Left ventricle myocardium inferior (tissue), 1 donor: Measurements from ENCODE around the gene WNT8A. TPM values are rescaled to one million over a fixed set of nuclear protein-coding genes. Genes with fewer than 3 reads are reported as not detected.
"Not testable (repeated sequence)": the region's sequence is repeated elsewhere in the genome, so short reads cannot be mapped to it uniquely, and the experiment has no call there.

Source experiments
- DNase-seq: peaks from one replicate; pipeline ENCODE4 v3.0.0-alpha.2; 2020
- H3K27ac ChIP-seq: fragments of 200-600 bp; replicated peaks from 2 replicates; pipeline ENCODE4 v1.8.0; 2021
- H3K27me3 ChIP-seq: fragments of 200-600 bp; 2 replicates; pipeline ENCODE4 v1.8.0; 2021; ENCODE audit warnings: low read depth
- H3K36me3 ChIP-seq: fragments of 200-600 bp; 2 replicates; pipeline ENCODE4 v1.8.0; 2021
- H3K4me1 ChIP-seq: fragments of 200-600 bp; 2 replicates; pipeline ENCODE4 v1.8.0; 2021
- H3K4me3 ChIP-seq: fragments of 200-600 bp; 2 replicates; pipeline ENCODE4 v1.8.0; 2021; ENCODE audit warnings: mild to moderate bottlenecking, moderate library complexity
- H3K9me3 ChIP-seq: fragments of 200-600 bp; replicated peaks from 2 replicates; pipeline ENCODE4 v1.8.0; 2021
- intact Hi-C: fragments of 100-400 bp; cut with micrococcal nuclease; formaldehyde crosslinking; loops from one replicate; pipeline ENCODE4 v1.11.0; 2022
- total RNA-seq: library from RNA; stranded (reverse); fragmentation: NEBNext Ultra II Directional; extraction: Animal tissue kit (Norgen Biotek cat#: 25700); gene quantifications from one replicate; pipeline ENCODE4 v1.2.1, GENCODE V29; 2021
- TF ChIP-seq, protein P1 (sequence below): fragments of 200-600 bp; IDR thresholded peaks from 2 replicates; pipeline ENCODE4 v1.8.0; 2021; ENCODE audit warnings: antibody characterized with exemption, mild to moderate bottlenecking, borderline replicate concordance
- donor health status: DM: no; HTN: yes; CAD: no; lungs with severe emphysema.

Gene WNT8A
- total RNA-seq, 1 donor from 2014 or later = not detected

DNA sequence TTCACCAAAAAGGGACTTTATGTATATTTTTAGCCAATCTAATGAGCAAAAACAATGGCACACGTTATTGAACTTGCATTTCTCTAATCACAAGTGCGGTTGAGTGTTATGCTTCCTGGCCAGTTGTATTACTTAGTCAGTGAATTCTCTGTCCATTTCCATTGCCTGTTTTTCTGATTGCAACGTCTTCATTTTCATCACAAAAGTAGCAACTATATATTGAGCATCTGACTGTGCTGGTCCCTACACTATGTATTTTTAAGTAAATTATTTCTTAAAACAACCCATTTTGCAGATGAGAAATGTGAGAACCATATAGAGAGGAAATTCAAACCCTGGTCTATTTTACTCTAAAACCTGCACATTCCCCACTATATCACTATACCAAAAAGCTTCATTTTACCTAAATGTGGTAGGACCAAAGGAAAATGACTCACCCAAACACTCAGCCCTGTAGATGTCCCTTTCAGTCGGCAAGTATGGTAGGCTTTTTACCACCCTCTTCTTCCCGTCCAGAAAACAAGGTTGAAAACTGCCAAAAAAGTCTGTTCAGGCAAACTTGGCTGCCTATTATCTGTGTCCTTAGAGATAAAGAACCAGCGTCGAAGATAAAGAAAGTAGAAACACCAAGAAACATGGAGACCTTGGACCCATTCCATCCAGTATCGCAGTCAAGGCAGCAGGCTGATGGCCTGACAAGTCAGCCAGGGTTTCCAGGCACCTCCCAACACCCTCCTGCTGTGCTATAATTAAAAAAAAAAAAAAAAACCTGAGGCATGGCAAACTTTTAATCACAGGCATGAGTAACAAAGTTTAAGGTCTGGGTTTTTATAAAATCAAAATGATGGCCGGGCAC lies 32.2 kb upstream of the WNT8A start:
- H3K27ac ChIP-seq = peak overlapping the region; percentile 69
- H3K4me1 ChIP-seq = peaks cover 7% of the 10 kb centered on the region
- TF ChIP-seq, protein P1, sequence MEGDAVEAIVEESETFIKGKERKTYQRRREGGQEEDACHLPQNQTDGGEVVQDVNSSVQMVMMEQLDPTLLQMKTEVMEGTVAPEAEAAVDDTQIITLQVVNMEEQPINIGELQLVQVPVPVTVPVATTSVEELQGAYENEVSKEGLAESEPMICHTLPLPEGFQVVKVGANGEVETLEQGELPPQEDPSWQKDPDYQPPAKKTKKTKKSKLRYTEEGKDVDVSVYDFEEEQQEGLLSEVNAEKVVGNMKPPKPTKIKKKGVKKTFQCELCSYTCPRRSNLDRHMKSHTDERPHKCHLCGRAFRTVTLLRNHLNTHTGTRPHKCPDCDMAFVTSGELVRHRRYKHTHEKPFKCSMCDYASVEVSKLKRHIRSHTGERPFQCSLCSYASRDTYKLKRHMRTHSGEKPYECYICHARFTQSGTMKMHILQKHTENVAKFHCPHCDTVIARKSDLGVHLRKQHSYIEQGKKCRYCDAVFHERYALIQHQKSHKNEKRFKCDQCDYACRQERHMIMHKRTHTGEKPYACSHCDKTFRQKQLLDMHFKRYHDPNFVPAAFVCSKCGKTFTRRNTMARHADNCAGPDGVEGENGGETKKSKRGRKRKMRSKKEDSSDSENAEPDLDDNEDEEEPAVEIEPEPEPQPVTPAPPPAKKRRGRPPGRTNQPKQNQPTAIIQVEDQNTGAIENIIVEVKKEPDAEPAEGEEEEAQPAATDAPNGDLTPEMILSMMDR = no peak
- intact Hi-C loops = no loop called here
- peak overlapping the region; percentile 58 for H3K4me3 ChIP-seq
- DNase-seq = no peak
- H3K36me3 ChIP-seq = no peaks in the 10 kb centered on the region
- no peaks in the 10 kb centered on the region for H3K9me3 ChIP-seq
- no peaks in the 10 kb centered on the region for H3K27me3 ChIP-seq

GRCh38 chr5:138052718-138053117 lies 31.1 kb upstream of the WNT8A start:
- H3K4me1 ChIP-seq, H3K9me3 ChIP-seq, H3K4me3 ChIP-seq, H3K27me3 ChIP-seq, H3K36me3 ChIP-seq, intact Hi-C loops, DNase-seq: not testable (repeated sequence)
- peak overlapping the region; percentile 69 for H3K27ac ChIP-seq

GRCh38 chr5:138053554-138053953 lies 30.3 kb upstream of the WNT8A start:
- TF ChIP-seq, protein P1 = no peak
- no peaks in the 10 kb centered on the region for H3K36me3 ChIP-seq
- intact Hi-C loops = no loop called here
- no peaks in the 10 kb centered on the region for H3K27me3 ChIP-seq
- H3K4me1 ChIP-seq = peaks cover 7% of the 10 kb centered on the region
- H3K27ac ChIP-seq = no peak overlapping the region
- no peaks in the 10 kb centered on the region for H3K9me3 ChIP-seq
- no peak for DNase-seq
- H3K4me3 ChIP-seq = no peak overlapping the region

DNA sequence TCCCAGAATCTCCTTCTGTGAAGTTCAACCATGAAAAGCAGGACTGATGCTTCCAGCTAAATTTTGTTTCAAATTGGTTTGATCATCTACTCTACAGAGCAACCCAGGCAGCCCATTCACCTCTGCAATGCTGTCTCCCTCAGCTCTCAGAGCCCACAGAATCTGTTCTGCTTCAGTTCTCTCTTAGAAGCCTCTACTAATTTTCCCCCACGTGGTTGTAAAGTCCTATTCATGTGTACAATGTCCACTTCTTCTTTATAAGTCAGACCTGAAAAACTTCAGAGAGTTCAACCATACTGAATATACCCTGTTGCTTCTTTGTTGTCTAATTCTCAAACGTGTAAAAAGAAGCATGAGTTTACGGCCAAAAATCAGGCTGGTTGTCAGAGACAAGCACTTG lies 29.6 kb upstream of the WNT8A start:
- Histone ChIP-seq H3K27me3 (no peaks in the 10 kb centered on the region), H3K27ac (no peak overlapping the region), H3K9me3 (no peaks in the 10 kb centered on the region), H3K4me3 (no peak overlapping the region), H3K4me1 (peaks cover 7% of the 10 kb centered on the region), H3K36me3 (no peaks in the 10 kb centered on the region)
- intact Hi-C loops = no loop called here
- DNase-seq = no peak
- TF ChIP-seq, protein P1 = no peak

- H3K27ac ChIP-seq = no peak overlapping the region
Measured at GRCh38 chr5:138054847-138055558, 28.8 kb upstream of the WNT8A start.

More at GRCh38 chr5:138054847-138055558, 28.8 kb upstream of the WNT8A start:
- DNase-seq = no peak
- H3K9me3 ChIP-seq = no peaks in the 10 kb centered on the region
- H3K27me3 ChIP-seq = no peaks in the 10 kb centered on the region
- intact Hi-C loops = no loop called here
- TF ChIP-seq, protein P1 = no peak
- no peak overlapping the region for H3K4me3 ChIP-seq
- H3K36me3 ChIP-seq = no peaks in the 10 kb centered on the region
- peaks cover 7% of the 10 kb centered on the region for H3K4me1 ChIP-seq
